ENCODE results near the gene SLC24A4. TPM values are rescaled to one million over a fixed set of nuclear protein-coding genes. Genes with fewer than 3 reads are reported as not detected.
"Not testable (repeated sequence)": the region's sequence is repeated elsewhere in the genome, so short reads cannot be mapped to it uniquely, and the experiment has no call there.

SLC24A4 gene
- total RNA-seq, 1 donor from 2014 or later: not detected

DNA sequence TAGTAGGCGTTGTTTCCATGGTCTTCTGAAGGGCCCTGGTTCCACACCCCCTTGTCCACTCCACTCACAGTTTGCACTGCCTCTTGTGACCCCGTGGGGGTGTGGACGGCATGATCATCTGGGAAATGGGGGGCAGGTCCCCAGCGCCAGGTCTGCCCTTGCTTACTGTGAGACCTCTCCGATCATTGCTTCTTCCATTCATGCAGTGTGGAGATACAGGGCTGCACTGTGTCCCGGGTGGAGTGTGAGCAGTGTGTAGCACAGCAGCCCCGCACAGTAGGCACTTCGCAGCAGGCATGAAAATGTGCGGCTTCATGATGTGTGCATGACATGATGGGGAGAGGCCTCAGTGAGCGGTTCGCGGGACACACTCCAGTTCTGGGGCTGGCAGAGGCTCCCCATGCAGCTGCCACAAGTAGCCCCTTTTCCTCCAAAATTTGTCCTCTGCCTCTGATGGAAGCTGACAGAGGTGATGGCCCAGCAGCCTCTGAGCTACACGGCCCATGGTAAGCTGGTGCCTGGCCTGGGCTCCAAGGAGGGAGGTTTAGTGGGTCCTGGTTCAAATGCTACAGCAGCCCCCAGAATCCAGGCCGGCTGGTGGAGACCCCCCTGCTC, 205.6 kb downstream of the SLC24A4 start:
- Histone ChIP-seq H3K36me3 (ENCODE audit: control insufficient read depth, insufficient read depth, low read length) (no peaks in the 10 kb centered on the region), H3K4me3 (ENCODE audit: low read depth, low read length) (no peak overlapping the region), H3K27me3 (ENCODE audit: control insufficient read depth, insufficient read depth, low read length) (no peaks in the 10 kb centered on the region)
- TF ChIP-seq, protein P1, sequence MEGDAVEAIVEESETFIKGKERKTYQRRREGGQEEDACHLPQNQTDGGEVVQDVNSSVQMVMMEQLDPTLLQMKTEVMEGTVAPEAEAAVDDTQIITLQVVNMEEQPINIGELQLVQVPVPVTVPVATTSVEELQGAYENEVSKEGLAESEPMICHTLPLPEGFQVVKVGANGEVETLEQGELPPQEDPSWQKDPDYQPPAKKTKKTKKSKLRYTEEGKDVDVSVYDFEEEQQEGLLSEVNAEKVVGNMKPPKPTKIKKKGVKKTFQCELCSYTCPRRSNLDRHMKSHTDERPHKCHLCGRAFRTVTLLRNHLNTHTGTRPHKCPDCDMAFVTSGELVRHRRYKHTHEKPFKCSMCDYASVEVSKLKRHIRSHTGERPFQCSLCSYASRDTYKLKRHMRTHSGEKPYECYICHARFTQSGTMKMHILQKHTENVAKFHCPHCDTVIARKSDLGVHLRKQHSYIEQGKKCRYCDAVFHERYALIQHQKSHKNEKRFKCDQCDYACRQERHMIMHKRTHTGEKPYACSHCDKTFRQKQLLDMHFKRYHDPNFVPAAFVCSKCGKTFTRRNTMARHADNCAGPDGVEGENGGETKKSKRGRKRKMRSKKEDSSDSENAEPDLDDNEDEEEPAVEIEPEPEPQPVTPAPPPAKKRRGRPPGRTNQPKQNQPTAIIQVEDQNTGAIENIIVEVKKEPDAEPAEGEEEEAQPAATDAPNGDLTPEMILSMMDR (IDR thresholded peaks at IDR 0.05; ENCODE audit: insufficient read depth, low read length, poor library complexity, severe bottlenecking): no peak
- no peak for DNase-seq (ENCODE audit: low read depth)

DNA sequence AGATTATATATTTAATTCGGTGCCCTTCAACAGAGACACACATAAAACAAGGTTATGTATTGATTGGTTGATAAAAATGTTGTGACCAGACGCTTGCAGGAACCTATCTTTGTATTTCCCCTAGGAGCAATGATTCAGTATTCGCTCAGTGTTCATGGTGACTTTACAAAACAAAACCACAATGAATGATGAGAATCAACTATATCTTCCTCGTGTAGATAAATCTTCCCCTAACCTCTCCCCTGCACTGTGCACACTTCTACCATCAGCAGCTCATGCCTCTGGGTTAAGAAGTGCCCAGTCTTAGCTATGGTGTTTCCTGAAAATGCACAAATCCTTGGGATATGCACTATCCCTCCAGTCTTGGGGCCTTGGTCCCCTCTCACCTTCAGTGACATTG, 206.9 kb downstream of the SLC24A4 start:
- H3K27me3 ChIP-seq (ENCODE audit: control insufficient read depth, insufficient read depth, low read length): no peaks in the 10 kb centered on the region
- no peaks in the 10 kb centered on the region for H3K36me3 ChIP-seq (ENCODE audit: control insufficient read depth, insufficient read depth, low read length)
- TF ChIP-seq, protein P1 (IDR thresholded peaks at IDR 0.05; ENCODE audit: insufficient read depth, low read length, poor library complexity, severe bottlenecking): no peak
- no peak for DNase-seq (ENCODE audit: low read depth)
- H3K4me3 ChIP-seq (ENCODE audit: low read depth, low read length): no peak overlapping the region

DNA sequence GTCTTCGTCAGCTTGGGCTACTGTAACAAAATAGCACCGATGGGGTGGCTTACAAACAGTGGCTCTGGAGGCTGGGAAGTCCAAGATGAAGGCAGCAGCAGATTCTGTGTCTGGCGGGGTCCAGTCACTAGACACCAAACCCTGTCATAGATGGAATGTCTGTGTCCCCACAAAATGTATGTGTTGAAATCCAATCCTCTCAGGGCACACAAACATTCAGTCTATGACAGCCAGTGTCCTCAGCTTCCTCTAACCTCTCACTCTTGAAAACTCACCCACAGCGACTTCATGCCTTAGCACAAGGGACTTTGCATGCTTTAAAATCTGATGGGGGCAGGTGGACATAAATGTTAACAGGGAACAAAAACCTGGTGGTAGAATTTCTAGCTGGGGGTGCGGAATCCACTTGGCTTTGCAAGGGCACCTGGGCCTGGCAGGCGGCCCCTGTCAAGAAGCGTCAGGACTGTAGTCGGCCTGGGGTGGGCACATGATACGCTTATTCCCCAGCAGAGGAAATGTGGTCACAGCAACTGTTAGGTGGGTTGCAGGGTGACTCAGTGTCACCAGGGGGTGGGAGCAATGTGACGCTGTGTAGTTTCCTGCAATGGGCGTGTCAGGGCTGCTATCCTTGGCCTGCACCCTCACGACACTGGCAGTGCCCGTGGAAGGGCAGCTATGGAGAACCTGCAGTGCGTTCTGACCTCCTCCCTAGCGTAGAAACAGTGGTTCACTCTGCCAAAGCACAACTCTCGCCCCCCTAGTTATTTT, 208.3 kb downstream of the SLC24A4 start:
- no peak for DNase-seq (ENCODE audit: low read depth)
- TF ChIP-seq, protein P1 (IDR thresholded peaks at IDR 0.05; ENCODE audit: insufficient read depth, low read length, poor library complexity, severe bottlenecking): no peak
- H3K27me3 ChIP-seq (ENCODE audit: control insufficient read depth, insufficient read depth, low read length): no peaks in the 10 kb centered on the region
- no peaks in the 10 kb centered on the region for H3K36me3 ChIP-seq (ENCODE audit: control insufficient read depth, insufficient read depth, low read length)
- no peak overlapping the region for H3K4me3 ChIP-seq (ENCODE audit: low read depth, low read length)

DNA sequence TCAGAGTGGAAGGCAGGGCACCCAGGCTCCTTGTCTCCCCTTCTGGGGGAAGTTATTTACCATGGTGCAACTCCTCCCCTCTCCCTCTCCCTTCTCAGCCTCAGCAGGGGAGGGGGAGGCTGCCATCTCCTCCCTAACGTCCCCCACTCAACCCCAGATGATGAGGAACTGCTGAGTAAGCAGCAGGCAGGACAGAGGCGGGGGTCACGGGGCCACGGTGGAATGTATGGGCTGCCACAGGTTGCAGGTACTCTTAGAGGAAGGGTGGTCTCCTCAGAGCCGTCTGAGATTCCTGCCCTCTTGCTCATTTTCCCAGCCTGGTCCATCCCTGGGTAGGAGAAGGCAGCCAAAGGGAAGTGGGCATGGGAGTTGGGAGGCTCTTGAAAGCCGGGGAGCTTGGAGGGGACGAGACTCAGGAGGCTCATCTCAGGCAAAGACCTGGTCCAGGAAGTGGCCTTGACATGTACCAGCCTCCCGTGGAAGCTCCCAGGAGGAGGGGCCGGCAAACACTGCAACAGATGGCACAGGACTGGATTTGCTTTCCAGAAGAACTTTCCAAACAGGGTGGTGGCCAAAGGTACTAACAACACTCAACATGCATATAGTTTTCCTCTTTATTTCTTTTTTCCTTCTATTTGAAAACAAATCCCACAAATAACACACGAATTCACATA, 209.7 kb downstream of the SLC24A4 start:
- Histone ChIP-seq H3K27me3 (ENCODE audit: control insufficient read depth, insufficient read depth, low read length) (no peaks in the 10 kb centered on the region), H3K36me3 (ENCODE audit: control insufficient read depth, insufficient read depth, low read length) (no peaks in the 10 kb centered on the region), H3K4me3 (ENCODE audit: low read depth, low read length) (no peak overlapping the region)
- DNase-seq (ENCODE audit: low read depth): no peak
- TF ChIP-seq, protein P1 (IDR thresholded peaks at IDR 0.05; ENCODE audit: insufficient read depth, low read length, poor library complexity, severe bottlenecking): no peak

DNA sequence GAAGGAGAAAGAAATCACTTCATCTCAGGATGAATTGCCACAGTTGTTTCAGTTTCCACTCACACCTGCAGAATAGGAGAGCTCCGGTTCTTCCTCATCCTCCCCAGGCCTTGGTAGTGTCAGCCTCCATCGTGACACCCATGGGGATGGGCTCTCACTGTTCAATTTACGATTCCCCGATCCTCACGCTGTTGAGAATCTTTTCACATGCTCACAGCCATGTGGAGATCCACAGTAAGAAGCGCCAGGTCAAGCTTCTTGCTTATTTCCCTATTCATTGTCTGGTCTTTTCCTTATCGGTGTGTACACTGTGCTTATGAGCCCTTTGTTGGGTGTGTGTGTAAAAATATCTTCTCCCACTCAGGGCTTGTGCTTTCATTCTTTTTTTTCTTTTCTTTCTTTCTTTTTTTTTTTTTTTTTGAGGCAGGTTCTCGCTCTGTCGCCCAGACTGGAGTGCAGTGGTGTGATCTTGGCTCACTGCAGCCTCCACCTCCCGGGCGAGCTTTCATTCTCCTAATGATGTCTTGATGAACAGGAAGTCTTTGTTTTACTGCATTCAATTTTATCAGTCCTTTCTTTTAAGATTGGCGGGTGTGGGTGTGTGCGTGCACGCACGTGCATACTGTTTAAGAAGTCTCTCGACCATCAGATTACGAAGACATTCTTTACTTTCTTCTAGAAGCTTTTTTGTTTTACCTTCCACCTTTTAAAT, 212.1 kb downstream of the SLC24A4 start:
- H3K27me3 ChIP-seq (ENCODE audit: control insufficient read depth, insufficient read depth, low read length): no peaks in the 10 kb centered on the region
- H3K36me3 ChIP-seq (ENCODE audit: control insufficient read depth, insufficient read depth, low read length): no peaks in the 10 kb centered on the region
- TF ChIP-seq, protein P1 (IDR thresholded peaks at IDR 0.05; ENCODE audit: insufficient read depth, low read length, poor library complexity, severe bottlenecking): no peak

DNA sequence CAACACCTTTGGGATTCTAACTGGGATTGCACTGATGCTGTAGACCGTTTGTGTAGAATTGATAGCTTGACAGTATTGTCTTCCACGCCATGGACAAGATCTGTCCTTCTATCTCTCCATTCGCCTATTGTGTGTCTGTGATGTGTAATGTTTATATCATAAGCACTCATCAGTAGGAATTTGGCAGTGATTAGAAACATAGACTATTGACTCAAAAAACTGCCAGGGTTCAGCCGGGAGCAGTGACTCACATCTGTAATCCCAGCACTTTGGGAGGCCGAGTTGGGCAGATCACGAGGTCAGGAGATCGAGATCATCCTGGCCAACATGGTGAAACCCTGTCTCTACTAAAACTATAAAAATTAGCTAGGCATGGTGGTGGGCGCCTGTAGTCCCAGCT, 213.3 kb downstream of the SLC24A4 start:
- not testable (repeated sequence) for H3K4me3 ChIP-seq (ENCODE audit: low read depth, low read length); DNase-seq (ENCODE audit: low read depth); H3K27me3 ChIP-seq (ENCODE audit: control insufficient read depth, insufficient read depth, low read length); H3K36me3 ChIP-seq (ENCODE audit: control insufficient read depth, insufficient read depth, low read length)

More for the DNA sequence above, 212.1 kb downstream of the SLC24A4 start:
- H3K4me3 ChIP-seq (ENCODE audit: low read depth, low read length): no peak overlapping the region
- DNase-seq (ENCODE audit: low read depth): no peak

Measured in kidney epithelial cell (primary cell).